LNCAP (cell line): ENCODE data around the gene TREX2.

Source experiments
- TF ChIP-seq, protein P1 (sequence below): fragments of 450-650 bp; IDR thresholded peaks from 2 replicates; pipeline ENCODE4 v1.5.1; 2017; ENCODE audit warnings: mild to moderate bottlenecking

Gene TREX2

GRCh38 chrX:153474718-153475117 lies 28.9 kb upstream of the TREX2 start:
- TF ChIP-seq, protein P1, sequence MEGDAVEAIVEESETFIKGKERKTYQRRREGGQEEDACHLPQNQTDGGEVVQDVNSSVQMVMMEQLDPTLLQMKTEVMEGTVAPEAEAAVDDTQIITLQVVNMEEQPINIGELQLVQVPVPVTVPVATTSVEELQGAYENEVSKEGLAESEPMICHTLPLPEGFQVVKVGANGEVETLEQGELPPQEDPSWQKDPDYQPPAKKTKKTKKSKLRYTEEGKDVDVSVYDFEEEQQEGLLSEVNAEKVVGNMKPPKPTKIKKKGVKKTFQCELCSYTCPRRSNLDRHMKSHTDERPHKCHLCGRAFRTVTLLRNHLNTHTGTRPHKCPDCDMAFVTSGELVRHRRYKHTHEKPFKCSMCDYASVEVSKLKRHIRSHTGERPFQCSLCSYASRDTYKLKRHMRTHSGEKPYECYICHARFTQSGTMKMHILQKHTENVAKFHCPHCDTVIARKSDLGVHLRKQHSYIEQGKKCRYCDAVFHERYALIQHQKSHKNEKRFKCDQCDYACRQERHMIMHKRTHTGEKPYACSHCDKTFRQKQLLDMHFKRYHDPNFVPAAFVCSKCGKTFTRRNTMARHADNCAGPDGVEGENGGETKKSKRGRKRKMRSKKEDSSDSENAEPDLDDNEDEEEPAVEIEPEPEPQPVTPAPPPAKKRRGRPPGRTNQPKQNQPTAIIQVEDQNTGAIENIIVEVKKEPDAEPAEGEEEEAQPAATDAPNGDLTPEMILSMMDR: no peak

DNA sequence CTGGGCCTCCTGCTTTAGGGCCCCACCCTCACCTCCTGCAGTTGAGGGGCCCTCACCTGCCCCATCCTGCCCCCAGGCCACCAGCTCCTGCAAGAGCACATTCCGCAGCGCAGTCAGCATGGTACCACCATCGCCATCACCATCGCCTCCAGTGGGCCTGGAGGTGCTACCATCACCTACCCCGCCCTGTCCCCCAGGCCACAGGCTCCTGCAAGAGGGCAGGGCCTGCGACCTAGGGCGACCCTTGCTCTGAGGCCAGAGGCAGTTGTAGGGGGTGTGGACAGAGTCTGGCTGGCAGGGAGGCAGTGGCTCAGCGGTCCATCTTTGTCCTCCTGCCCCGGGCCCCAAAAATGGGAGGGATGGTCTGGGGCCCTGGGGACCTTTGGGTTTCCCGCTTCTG lies 28.4 kb upstream of the TREX2 start:
- TF ChIP-seq, protein P1: no peak

GRCh38 chrX:153473126-153473525 lies 27.3 kb upstream of the TREX2 start:
- TF ChIP-seq, protein P1: no peak

GRCh38 chrX:153471663-153472280 lies 25.9 kb upstream of the TREX2 start:
- TF ChIP-seq, protein P1: no peak

DNA sequence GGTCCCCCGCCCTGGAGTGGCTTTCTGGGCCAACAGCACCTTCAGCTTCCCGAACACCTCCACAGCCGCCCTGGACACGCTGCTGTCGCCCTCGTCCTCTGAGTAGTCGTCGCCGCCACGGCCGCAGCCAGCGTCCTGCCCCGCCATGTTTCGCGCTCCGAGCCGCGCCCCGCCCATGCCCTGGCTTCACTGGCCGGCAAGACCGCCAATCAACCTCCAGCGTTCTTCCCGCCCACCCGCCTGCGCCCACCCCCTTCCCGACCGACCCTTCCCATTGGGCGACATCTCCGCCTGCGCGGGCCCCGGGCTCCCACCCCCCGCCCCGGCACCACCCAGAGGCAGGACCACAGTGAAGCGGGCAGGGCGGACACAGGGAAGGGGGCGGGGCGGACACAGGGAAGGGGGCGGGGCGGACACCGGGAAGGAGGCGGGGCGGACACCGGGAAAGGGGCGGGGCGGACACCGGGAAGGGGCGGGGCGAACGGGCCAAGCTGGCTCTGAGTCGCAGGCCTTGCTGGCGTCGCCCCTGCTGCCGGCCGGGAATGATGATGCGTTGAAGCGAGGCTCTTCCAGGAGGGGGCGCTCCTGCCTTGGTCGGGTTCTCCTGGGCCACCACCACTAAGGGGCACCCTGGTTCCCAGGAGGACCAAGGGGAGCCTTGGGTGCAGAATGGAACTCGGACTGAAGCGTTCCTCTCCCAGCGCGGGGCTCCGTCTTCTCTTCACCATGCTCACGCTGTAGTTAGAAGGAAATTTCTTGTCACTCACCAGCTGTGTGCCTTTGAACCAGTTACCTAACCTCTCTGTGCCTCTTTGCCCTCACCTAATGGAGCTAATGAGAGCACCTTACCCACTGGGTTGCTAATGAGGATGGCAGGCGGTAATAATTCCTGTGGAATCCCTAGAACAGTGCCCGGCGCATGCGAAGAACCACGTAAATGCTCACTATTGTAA lies 24.8 kb upstream of the TREX2 start, which contains the start of gene HAUS7:
Gene HAUS7, minus strand, starts transcription at position 166 of the 953 bp plus-strand sequence. Its CDS starts 19 bp downstream, at position 147.
- TF ChIP-seq, protein P1: peak; percentile 60

GRCh38 chrX:153469811-153470410 lies 24.1 kb upstream of the TREX2 start:
- TF ChIP-seq, protein P1: no peak

- TF ChIP-seq, protein P1: no peak
Observed at GRCh38 chrX:153468008-153468580, 22.2 kb upstream of the TREX2 start.
